ENCODE measurements around the gene PCBP2. TPM values are rescaled to one million over a fixed set of nuclear protein-coding genes. Genes with fewer than 3 reads are reported as not detected.
A peak's percentile ranks its signal among the peaks of the same experiment; 100 is the strongest.

The PCBP2 gene
- total and polyA plus RNA-seq, 2 of the 4 experiments (the other 2 are of a cell fraction): 190 to 586 TPM

GRCh38 chr12:53427905-53428594 is 23.9 kb upstream of the PCBP2 start:
- POLR2A ChIA-PET (ENCODE audit: unreplicated experiment): no interaction called here

More at GRCh38 chr12:53427905-53428594, 23.9 kb upstream of the PCBP2 start:
- no peak overlapping the region for H2BK20ac ChIP-seq (ENCODE audit: low read depth, low read length)
- peaks cover 5% of the 10 kb centered on the region; the same call in 1 of the 2 replicates for H3K4me1 ChIP-seq (ENCODE audit: control insufficient read depth, insufficient read depth, low read length)
- H4K5ac ChIP-seq (ENCODE audit: low read depth, low read length): no peak overlapping the region
- peaks cover 18% of the 10 kb centered on the region; the same call in 1 of the 2 replicates for H3K9me1 ChIP-seq (ENCODE audit: insufficient read depth, low read length)
- 0 out of 2 replicates have a peak overlapping the region, but pooled peaks have one; percentile 6 for H3K4ac ChIP-seq (ENCODE audit: low read depth, low read length)
- WGBS, 2 experiments (ENCODE audit: extremely low coverage in 2 of 2, insufficient read length in 1 of 2): no CpG with 5 or more reads among the region's 7 CpGs
- CTCF ChIA-PET: interaction anchor here (2.0 kb wide), 1 partner anchor 75 kb away, joined by 13 read pairs; no protein-coding TSS in a partner anchor
- H2BK5ac ChIP-seq (ENCODE audit: low read depth, low read length, poor library complexity, severe bottlenecking): no peak overlapping the region
- no TSS peak for BruUV-seq (replicated peaks)
- H3K27ac ChIP-seq (ENCODE audit: insufficient read depth, low read length): no peak overlapping the region
- peak; percentile 83 for TF ChIP-seq BHLHE40 (IDR thresholded peaks at IDR 0.05; ENCODE audit: low read depth, low read length)
- peak; percentile 96 for TF ChIP-seq FOS (IDR thresholded peaks at IDR 0.05; ENCODE audit: low read depth, low read length)
- peak; percentile 41 for TF ChIP-seq CEBPB (IDR thresholded peaks at IDR 0.05; ENCODE audit: low read depth, low read length)
- TF ChIP-seq SMC3 (IDR thresholded peaks at IDR 0.05; ENCODE audit: low read depth, low read length): no peak
- 0 out of 2 replicates have a peak, but pooled peaks have one; percentile 65 for TF ChIP-seq MXI1 (IDR thresholded peaks at IDR 0.05; ENCODE audit: borderline replicate concordance, low read depth, low read length)
- peak; percentile 99 for TF ChIP-seq RCOR1 (IDR thresholded peaks at IDR 0.05; ENCODE audit: insufficient replicate concordance, low read length)
- peak; percentile 3; the same call in 1 of the 2 replicates for TF ChIP-seq MAFK (IDR thresholded peaks at IDR 0.05; ENCODE audit: low read depth, low read length)
- TF ChIP-seq RFX5 (IDR thresholded peaks at IDR 0.05; ENCODE audit: low read depth, low read length): no peak
- TF ChIP-seq MAZ (IDR thresholded peaks at IDR 0.05; ENCODE audit: borderline replicate concordance, low read depth, low read length): peak; percentile 24; the same call in 1 of the 2 replicates
- H4K20me1 ChIP-seq (ENCODE audit: insufficient read depth, low read length): peaks cover 6% of the 10 kb centered on the region
- ATAC-seq (ENCODE audit: low read depth) (peak; percentile 88), DNase-seq (peak; percentile 97)
- dilution Hi-C loops (cut with HindIII; ENCODE audit: low sequenced_read_pairs, unreplicated experiment): no loop called here
- no peak overlapping the region for H3K4me3 ChIP-seq (ENCODE audit: insufficient read depth, low read depth, low read length)
- H3K9me3 ChIP-seq (ENCODE audit: control insufficient read depth, insufficient read depth, low read length): no peaks in the 10 kb centered on the region
- H3K18ac ChIP-seq (ENCODE audit: low read depth, low read length): no peak overlapping the region
- H2AFZ ChIP-seq (replicated peaks; ENCODE audit: low read length, poor library complexity): no peak overlapping the region
- no peak overlapping the region for H2BK15ac ChIP-seq (ENCODE audit: low read depth, low read length)
- H2BK120ac ChIP-seq (ENCODE audit: low read depth, low read length): no peak overlapping the region
- H3K14ac ChIP-seq (replicated peaks; ENCODE audit: low read depth, low read length): no peak overlapping the region
- no peak overlapping the region for H4K91ac ChIP-seq (ENCODE audit: insufficient read depth, low read depth, low read length)
- H4K8ac ChIP-seq (ENCODE audit: low read depth in 2 of 2, low read length in 2 of 2): no peak overlapping the region
- H3K4me2 ChIP-seq (ENCODE audit: low read depth, low read length): no peak overlapping the region
- no peaks in the 10 kb centered on the region for H3K36me3 ChIP-seq (ENCODE audit: control insufficient read depth, insufficient read depth, low read length)
- peaks cover 10% of the 10 kb centered on the region; the same call in 1 of the 2 replicates for H3K27me3 ChIP-seq (ENCODE audit: control insufficient read depth, insufficient read depth, low read length)
- H2AK5ac ChIP-seq (ENCODE audit: low read depth, low read length): no peak overlapping the region
- H3K9ac ChIP-seq (ENCODE audit: low read depth, low read length): no peak overlapping the region
- no peaks in the 10 kb centered on the region for H3K79me1 ChIP-seq (ENCODE audit: low read depth in 1 of 2, low read length in 2 of 2)
- H3K23ac ChIP-seq (ENCODE audit: low read depth, low read length): no peak overlapping the region
- no peak overlapping the region for H3K56ac ChIP-seq (ENCODE audit: extremely low read depth, insufficient read depth, low read length)
- H2AK9ac ChIP-seq (replicated peaks; ENCODE audit: low read depth, low read length, poor library complexity): no peak overlapping the region
- in situ Hi-C loops (cut with MboI; ENCODE audit: low sequenced_read_pairs): no loop called here
- intact Hi-C loops (cut with micrococcal nuclease): no loop called here

Measured in IMR-90 (cell line).